ENCODE measurements around the gene ARHGAP26.

Gene ARHGAP26

DNA sequence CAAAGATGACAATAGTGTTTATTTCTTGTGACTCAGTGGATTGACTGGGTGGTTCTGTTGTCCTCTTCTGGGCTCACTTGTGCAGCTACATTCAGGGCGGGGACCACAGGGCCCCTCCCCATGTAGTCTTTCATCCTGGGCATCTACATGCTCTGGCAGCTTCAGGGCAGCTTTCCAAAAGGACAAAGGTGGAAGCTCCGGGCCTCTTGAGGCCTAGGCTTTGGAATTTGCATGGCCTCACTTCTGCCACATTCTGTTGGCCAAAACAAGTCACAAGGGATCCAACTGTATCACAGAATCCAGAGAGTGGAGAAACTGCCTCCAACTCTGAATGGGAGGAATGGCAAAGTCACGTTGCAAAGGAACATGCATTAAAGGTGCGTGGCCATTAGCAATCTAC, 64.3 kb downstream of the ARHGAP26 start:
- DNase-seq (ENCODE audit: low read depth in 1 of 2, low spot score in 1 of 2), result no peak

DNA sequence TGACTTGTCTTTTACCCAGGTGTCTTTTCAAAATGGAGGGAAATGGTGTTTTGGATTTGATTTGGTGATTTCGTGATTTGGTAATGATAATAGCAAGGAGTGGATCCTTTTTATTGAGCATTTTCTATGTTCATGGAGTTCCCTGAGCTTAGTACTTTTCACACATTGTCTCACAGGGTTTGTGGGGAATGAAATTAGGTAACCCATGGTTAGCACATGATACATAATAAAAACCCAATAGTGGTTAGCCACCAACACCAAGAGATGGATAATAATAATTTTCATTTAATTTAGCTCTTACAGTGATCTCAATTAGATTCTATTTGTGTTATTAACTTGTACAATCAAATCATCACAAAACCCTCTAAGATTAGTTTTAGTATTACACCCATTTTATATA, 65.4 kb downstream of the ARHGAP26 start:
- DNase-seq (ENCODE audit: low read depth in 1 of 2, low spot score in 1 of 2), result no peak
- TF ChIP-seq JUND (IDR thresholded peaks at IDR 0.05; ENCODE audit: low read depth), result no peak
- in situ Hi-C loops (cut with HindIII; ENCODE audit: low pct_unique_long_range_greater_than_20kb, low sequenced_read_pairs), result no loop called here

More for the DNA sequence above, 64.3 kb downstream of the ARHGAP26 start:
- in situ Hi-C loops (cut with HindIII; ENCODE audit: low pct_unique_long_range_greater_than_20kb, low sequenced_read_pairs), result no loop called here
- TF ChIP-seq JUND (IDR thresholded peaks at IDR 0.05; ENCODE audit: low read depth), result no peak

DNA sequence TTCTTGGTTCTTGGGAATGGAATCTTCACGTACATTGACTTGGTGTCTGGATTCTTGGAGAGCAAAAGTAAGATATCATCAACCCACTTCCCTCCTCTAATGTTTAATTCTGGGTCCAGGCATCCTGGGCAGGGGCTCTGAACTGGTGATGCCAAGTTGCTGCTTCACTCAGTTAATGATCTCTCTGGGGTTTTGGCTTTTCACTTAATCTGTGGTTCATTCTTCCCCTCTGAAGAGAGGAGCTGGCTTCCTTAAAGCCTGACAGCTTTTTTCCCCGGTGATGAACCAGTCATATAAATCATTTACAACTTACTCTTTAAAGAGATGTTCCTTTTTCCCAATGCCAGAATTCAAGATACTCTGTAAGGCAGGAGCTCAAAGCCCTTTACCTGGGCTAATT, 65.9 kb downstream of the ARHGAP26 start:
- TF ChIP-seq JUND (IDR thresholded peaks at IDR 0.05; ENCODE audit: low read depth), result no peak
- in situ Hi-C loops (cut with HindIII; ENCODE audit: low pct_unique_long_range_greater_than_20kb, low sequenced_read_pairs), result no loop called here
- no peak for DNase-seq (ENCODE audit: low read depth in 1 of 2, low spot score in 1 of 2)

DNA sequence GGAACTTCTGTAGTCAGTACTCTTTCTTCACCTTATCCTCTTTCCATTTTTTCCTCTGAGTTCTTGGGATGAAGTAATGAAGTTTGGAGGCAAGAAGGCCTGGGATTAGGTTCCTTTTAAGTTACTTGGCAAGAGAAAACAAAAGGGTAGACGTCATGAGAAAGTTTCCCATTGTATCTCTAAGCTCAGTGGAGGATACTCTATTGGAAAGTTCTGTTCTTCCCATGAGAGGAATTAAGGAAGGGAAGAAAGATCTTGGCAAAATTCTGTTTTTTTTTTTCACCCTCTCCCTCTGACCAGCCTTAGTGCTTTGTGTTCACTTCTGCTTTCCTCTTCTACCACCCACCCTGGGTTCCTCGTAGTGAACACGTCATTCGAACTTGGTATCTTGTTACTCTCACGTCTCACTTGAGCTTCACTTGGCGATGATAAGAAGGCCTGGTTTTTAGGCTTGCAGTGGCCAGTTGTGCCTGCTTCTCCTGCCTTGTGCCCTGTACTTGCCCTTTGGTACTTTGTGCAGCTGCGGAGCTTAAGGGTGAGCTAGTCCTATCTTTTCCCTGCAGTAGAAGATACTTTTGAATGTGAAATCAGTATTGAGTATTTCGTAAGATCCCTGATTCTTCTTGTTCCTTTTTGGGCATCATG, 67.0 kb downstream of the ARHGAP26 start:
- no peak for TF ChIP-seq JUND (IDR thresholded peaks at IDR 0.05; ENCODE audit: low read depth)
- no peak for DNase-seq (ENCODE audit: low read depth in 1 of 2, low spot score in 1 of 2)
- in situ Hi-C loops (cut with HindIII; ENCODE audit: low pct_unique_long_range_greater_than_20kb, low sequenced_read_pairs), result no loop called here

DNA sequence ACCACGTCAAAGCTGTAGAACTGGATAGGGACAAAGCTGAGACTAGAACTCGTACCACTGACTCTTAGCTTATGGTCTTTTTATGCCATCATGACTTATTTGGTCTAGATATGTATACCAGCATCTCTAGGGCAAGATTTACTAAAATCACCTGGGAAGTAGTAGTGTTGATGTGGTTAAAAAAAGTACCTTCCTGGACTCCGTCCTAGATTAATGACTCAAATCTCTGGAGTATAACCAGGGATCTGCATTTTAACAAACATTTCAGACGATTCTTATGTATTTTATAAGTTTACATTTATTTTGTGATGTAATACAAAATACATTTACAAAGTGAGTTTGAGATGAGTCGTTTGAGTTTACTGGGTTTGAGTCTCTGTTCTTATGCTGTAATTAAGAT, 68.7 kb downstream of the ARHGAP26 start:
- DNase-seq (ENCODE audit: low read depth in 1 of 2, low spot score in 1 of 2), result no peak
- no peak for TF ChIP-seq JUND (IDR thresholded peaks at IDR 0.05; ENCODE audit: low read depth)
- in situ Hi-C loops (cut with HindIII; ENCODE audit: low pct_unique_long_range_greater_than_20kb, low sequenced_read_pairs), result no loop called here

DNA sequence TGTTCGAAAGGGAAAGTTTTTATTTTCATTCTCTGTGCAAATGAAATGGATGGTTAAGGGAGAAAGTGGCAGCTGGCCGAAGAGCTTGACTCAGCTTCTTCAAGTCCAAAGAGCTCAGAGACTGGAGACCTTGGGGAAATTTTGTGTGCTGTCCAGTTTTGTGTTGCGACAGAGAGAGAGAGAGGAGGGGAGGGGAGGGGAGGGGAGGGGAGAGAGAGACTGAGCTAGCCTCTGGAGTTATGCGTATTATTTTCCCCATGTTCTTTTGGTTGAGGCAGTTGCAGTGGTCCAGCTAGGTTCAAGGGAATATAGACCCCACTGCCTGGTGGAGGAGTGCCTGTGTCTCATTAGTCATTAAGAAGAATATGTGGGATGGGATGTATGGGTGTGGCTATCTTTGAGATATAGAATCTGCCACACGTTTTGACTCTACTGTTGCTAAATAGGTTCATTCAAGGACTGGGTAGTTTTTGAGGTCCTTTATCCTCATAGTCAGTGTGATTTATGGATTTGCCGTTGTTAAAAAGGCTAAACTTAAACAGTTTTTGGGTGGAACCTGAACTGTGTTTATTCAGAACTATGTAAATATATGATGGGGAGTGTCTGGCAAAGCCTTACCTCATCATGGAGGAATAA, 69.7 kb downstream of the ARHGAP26 start:
- in situ Hi-C loops (cut with HindIII; ENCODE audit: low pct_unique_long_range_greater_than_20kb, low sequenced_read_pairs), result no loop called here
- TF ChIP-seq JUND (IDR thresholded peaks at IDR 0.05; ENCODE audit: low read depth), result no peak
- DNase-seq (ENCODE audit: low read depth in 1 of 2, low spot score in 1 of 2), result no peak

DNA sequence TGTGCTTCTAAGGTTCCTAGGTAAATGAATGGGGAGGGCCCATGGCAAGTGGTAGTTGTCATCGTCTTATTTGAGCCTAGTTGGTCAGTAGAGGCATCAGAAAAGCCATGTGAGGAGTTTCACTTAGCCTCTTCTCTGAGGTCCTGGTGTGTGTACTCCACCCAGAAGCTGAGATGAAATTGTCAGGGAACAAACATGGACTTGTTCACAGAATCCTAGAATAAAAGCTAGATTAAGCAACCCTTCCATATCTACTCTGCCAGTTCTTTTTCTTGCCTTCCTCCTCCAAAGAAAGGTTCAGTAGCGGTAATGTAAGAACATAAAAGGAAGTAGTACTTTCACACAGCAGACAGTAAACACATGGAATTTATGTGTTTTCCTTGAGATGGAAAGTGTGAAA, 70.4 kb downstream of the ARHGAP26 start:
- TF ChIP-seq JUND (IDR thresholded peaks at IDR 0.05; ENCODE audit: low read depth), result no peak
- in situ Hi-C loops (cut with HindIII; ENCODE audit: low pct_unique_long_range_greater_than_20kb, low sequenced_read_pairs), result no loop called here
- DNase-seq (ENCODE audit: low read depth in 1 of 2, low spot score in 1 of 2), result no peak

DNA sequence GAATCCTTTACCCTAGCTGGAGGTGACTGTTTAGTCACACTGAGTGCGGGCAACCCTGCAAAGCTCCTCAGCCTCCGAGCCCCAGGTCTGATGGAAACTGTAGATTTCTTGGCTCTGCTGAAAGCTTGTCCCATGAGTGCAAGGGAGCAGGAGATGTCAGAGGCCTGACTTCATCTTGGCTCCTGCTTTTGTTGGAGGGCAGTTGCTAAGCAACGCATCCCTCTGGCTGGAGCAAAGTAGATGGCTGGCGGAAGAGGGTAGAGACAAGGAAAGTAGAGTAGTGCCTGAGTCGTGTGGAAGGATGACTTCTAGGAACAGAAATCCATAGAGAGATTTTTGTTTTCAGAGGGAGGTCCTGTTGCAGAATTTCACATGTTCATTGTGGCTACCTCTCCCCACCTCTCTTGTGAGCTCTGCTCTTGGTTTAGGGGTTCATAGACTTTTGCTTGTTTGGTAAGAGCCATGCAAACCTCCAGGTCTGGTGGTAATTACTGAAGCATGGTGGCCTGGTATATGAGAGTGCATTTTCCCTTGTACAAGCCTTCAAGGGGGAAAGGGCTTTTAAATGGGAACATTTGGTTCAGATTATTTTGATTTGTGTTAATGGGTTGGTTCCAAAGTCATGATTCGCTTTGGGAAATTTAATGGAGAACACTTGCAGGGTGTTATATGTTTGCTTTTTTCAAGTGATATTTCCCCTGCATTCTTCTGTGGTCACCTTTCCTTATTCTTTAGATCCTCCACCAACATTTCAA, 71.5 kb downstream of the ARHGAP26 start:
- in situ Hi-C loops (cut with HindIII; ENCODE audit: low pct_unique_long_range_greater_than_20kb, low sequenced_read_pairs), result no loop called here
- DNase-seq (ENCODE audit: low read depth in 1 of 2, low spot score in 1 of 2), result no peak
- no peak for TF ChIP-seq JUND (IDR thresholded peaks at IDR 0.05; ENCODE audit: low read depth)

DNA sequence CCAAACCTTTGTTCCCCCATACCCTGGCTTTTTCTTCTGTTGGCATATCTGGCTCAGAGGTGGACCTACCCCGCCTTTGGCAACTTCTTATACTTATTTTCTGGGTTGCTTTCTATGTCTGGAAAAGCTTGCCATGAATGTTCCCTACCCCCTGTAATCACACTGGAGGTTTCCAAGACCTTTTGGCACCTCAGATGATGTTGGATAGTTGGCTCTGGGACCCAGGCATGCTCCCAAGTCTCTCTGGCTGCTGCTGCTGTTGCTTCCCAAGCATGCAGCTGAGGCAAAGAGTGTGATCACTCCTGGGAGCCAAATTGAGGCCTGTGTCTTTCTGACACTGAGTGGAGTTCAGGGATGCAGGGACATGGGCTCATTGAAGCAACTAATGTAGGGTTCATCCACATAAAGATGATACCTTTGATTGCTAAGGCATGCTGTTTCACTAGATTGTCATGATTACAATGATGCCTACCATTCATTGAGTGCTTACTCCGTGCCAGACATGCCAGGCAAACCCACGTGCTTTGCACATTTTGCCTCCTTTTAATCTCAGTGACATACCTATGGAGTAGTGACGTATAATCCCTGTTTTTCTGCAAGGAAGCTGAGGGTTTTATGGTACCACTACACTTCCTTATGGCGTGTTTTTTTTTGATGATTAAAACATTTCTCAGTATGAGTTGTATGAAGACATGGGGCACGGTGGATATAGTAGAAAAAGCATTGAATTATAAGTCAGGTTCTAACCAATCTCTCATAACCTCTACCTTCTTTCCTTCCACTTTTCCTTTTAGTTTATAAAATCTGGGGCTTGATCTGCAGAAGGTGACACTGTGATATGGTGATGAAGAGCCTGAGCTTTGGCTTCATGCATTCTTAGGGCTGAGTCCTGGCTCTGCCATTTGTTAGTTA, 73.1 kb downstream of the ARHGAP26 start:
- in situ Hi-C loops (cut with HindIII; ENCODE audit: low pct_unique_long_range_greater_than_20kb, low sequenced_read_pairs), result no loop called here
- DNase-seq (ENCODE audit: low read depth in 1 of 2, low spot score in 1 of 2), result no peak
- no peak for TF ChIP-seq JUND (IDR thresholded peaks at IDR 0.05; ENCODE audit: low read depth)

DNA sequence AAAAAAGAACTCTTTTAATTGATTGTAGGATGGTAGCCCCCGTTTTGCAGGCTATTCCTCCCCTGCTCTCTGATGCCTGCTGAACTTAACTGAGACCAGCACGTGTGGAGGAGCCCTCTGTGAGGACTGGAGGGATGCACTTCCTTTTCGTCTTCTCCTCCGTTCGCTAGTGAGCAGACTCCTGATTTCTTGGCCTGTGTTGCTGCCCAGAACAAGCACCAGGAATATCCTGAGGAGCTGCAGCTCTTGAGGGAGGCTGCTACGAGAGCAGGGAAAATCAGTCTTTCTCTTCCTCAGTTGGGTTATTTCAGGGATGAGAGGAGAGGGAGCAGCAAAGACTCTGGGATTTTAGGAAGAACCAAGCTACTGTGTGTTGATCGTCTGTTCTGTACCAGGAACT, 74.7 kb downstream of the ARHGAP26 start:
- no peak for DNase-seq (ENCODE audit: low read depth in 1 of 2, low spot score in 1 of 2)
- in situ Hi-C loops (cut with HindIII; ENCODE audit: low pct_unique_long_range_greater_than_20kb, low sequenced_read_pairs), result no loop called here
- no peak for TF ChIP-seq JUND (IDR thresholded peaks at IDR 0.05; ENCODE audit: low read depth)

DNA sequence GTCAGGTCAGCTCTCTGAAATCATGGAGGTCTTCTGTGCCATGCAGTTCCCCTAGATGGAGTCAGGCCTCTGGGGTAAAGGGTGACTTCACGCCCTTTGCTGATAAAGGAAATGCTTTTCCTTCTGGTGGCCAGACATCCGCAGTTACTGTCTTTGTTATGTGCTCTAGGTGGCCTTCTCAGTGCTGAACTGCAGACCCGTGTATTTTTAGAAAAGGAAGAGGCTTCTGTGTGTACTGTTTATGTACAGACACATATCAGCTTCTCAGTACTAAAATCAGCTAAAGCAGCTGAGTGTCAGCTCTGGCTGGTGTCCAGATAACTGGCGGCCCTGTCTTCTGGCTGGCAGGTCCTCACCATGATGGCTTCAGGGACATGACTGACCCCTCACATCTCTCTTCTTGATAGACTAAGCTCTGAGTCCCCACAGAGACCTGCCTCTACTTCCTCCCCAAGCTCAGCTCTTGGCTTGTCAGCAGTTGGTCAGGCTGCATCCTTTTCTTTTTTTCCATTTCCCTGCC, 75.3 kb downstream of the ARHGAP26 start:
- in situ Hi-C loops (cut with HindIII; ENCODE audit: low pct_unique_long_range_greater_than_20kb, low sequenced_read_pairs), result no loop called here
- no peak for DNase-seq (ENCODE audit: low read depth in 1 of 2, low spot score in 1 of 2)
- TF ChIP-seq JUND (IDR thresholded peaks at IDR 0.05; ENCODE audit: low read depth), result no peak

DNA sequence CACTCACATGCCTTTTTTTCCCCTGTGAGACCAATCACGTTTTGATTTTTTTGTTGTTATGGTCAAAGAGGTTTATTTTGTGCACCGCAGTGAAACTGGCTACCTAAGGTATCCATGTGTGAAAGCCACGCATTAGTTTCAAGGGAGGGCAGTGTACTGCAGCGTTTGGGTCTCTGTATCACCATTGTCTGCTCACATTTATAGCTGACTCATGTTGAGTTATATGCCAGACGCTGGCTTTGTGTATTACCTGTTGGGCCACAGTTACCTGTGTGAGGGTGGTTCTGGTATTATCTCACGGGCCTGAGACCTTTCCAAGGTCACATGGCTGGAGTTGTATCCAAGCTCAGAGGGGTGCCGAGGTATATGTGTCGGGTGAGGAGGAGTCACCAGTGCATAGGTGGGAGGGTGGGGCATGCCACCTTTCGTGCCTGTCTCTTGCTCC, 75.8 kb downstream of the ARHGAP26 start:
- in situ Hi-C loops (cut with HindIII; ENCODE audit: low pct_unique_long_range_greater_than_20kb, low sequenced_read_pairs), result no loop called here
- no peak for DNase-seq (ENCODE audit: low read depth in 1 of 2, low spot score in 1 of 2)
- TF ChIP-seq JUND (IDR thresholded peaks at IDR 0.05; ENCODE audit: low read depth), result no peak

Data from T47D (cell line).